AML-193 (cell line): ENCODE data around the gene DDAH2.

Experiments
- DNase-seq, 2 experiments: peaks; one replicate each; lab custom pipeline; 2025; lab: John Stamatoyannopoulos, UW

Gene DDAH2, protein sequence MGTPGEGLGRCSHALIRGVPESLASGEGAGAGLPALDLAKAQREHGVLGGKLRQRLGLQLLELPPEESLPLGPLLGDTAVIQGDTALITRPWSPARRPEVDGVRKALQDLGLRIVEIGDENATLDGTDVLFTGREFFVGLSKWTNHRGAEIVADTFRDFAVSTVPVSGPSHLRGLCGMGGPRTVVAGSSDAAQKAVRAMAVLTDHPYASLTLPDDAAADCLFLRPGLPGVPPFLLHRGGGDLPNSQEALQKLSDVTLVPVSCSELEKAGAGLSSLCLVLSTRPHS

DNA sequence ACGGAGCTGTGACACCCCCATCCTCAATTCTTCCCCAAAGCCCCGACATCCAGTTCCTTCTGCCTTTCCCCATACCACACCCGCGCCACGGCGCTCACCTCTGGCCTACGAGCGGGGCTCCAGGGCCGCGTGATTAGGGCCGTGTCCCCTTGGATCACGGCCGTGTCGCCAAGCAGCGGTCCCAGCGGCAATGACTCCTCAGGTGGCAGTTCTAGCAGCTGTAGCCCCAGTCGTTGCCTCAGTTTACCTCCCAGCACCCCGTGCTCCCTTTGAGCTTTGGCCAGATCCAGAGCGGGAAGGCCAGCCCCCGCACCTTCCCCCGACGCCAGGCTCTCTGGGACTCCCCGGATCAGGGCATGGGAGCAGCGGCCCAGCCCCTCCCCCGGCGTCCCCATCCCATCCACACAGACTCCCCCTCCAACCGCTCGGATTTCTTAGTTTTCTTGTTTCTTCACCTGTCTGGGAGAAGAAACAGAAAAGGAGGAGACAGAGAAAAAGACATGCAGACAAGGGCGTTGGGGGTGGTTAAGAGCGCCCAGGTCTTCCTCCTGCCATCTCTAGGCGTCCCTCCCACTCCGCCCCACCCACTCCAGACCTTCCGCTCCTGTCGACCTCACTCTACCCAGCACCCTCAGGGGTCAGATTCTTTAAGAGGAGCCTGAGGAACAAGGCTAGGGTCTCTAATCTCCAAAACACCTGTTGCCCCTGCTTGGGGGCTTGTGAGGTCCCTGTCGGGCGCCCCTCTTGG, at the start of gene DDAH2:
DDAH2 (minus strand) TSS at position 533 of the 748 bp plus-strand sequence; CDS start at position 395, 138 bp downstream.
- DNase-seq: no peak

DNA sequence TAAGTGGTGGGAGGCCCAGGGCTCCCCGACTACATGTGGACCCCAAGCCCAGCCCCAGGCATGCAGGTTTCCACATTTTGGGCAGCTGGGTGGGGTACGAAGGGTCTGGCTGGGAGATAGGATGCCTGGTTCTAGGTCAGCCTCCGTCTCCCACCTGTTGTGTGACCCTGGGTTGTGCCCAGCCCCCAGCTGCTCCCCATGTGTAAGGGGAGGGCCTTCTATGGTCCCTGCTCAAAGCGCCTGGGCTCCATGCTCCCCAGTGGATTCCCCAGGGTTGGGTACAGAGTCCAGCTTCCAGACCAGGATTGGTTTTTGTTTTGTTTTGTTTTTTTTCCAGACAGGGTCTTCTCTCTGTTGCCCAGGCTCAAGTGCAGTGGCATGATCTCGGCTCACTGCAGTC, 49.1 kb upstream of the DDAH2 start:
- no peak for DNase-seq

DNA sequence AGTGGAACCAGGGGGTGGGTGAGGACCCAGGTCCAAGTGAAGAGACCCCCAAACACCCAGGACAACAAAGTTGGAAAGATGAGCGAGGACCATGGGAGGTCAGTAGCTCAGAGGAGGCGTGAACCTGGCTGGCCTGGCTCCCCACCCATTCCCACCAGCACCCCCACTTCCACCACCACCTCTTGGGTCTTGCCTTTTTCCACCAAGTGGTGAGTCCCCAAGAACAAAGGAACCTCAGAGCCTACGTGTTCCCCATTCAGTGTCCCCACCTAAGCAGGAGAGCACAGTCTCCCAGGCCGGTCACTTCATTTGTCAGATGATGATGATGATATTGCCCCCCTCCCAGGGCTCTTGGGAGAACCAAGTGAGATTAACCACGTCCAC, 48.6 kb upstream of the DDAH2 start:
- no peak for DNase-seq

DNA sequence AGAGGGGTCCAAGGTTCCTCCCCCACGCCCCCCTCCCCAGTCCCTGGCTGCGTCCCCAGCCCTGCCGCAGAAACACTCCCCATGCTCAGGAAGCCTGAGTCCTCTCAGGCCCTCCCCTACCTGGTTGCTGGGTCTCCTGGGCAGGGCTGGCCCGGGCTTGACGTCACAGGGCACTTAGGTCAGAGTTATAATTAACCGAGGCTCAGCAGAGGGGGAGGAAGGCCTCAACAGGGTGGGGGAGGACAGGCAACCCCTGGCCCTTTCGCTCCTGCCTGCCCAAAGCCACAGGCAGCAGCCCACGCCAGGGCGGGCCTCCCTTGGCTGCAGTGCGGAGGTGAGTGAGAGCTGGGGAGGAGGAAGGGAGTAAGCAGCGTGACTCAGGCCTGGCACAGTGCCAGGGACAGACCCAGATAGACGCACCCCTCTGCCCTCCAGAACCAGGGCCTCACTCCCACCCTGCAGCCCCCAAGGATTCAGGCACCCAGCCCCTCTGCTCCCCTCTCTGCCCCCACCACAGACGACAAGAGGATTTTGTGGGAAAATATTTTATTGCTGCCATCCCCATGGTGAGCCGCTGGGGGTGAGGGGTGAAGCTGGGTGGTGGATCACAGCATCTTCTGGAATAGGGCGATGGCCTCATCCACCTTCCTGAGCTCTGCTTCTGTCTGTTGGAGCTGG, 48.0 kb upstream of the DDAH2 start, which contains the start of gene VWA7:
VWA7 (minus strand) TSS at position 340 of the 678 bp plus-strand sequence. CDS start 549 bp downstream, outside the sequence.
- DNase-seq: peak in 1 of 2 experiments; percentile 9

DNA sequence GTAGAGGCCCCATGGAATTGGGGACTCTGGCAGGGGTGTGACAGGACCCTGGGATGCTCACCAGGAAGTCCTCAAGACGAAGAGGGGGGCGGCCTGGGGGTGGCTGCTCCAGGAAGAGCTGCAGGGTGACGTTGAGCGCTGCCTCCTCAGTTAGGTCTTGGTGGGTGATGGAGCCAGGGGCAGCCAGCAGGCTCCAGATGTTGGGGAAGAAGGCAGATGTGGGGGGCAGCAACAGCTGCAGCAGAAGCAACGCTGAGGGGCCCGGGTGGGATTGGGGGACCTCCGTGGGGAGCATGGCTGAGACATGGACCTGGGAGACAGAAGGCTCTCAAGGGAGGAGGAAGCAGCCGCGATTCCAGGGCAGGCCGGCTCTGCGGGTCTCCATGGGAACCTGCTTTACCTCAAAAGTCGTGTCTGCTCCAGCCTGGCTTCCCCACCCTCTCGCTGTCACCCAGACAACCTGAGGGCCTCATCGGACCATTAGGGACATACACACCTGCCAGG, 47.4 kb upstream of the DDAH2 start:
- no peak for DNase-seq

DNA sequence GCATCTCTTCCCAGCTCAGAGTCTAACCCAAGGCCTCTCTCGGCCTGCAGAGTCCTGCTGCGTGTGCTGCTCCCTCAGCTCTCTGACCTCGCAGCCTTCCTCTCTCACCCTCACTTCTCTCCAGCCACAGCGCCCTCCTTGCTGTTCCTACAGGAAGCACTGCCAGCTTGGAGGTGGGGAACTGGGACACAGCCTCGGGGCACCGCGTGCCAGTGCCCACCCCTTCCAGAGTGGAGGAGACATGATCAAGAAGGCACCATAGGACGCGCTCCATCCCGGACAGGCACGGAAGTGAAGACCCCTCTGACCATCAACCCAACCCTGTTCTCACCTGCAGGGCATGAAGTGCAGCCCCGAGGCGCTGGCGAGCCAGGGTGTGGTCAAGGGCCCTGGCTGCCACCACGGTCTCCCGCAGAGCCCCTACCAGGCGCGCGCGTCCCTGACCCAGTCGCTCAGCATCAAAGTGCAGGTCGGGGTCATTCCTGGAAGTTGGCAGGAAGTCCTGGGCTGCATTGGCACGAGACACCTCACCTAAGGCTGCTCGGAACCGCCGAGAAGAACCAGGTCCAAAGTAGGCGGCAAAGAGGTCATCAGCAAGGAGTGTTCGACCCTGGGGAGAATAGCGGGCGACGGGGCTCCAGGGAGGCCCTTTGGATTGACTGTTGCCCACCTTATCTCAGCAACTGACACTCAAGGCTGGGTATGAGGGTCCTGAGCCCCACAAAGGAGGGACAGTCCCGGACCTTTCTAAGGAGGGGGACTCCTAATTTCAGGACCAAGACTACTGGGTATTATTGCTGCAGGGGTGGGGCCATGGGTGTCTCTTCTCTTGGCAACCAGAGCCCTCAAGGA, 46.8 kb upstream of the DDAH2 start:
- DNase-seq: no peak

DNA sequence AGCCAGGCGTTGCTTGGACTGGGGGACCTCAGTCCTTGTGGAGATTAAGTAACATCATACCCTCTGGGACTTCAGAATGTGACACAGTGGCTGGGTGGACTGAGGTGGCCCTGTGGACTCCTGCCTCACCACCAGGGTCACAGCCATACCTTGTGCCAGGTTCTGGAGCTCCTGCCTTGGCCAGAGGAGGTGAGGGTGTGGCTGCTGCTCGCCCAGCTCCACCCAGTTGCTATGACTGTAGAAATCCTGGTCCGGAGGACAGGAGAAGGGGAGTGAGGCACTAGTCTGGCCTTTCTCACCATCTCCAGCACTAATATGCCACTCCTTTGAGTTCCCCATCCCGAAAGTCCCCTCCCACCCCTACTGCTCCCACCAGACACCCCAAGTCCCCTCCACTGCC, 46.1 kb upstream of the DDAH2 start:
- DNase-seq: no peak

DNA sequence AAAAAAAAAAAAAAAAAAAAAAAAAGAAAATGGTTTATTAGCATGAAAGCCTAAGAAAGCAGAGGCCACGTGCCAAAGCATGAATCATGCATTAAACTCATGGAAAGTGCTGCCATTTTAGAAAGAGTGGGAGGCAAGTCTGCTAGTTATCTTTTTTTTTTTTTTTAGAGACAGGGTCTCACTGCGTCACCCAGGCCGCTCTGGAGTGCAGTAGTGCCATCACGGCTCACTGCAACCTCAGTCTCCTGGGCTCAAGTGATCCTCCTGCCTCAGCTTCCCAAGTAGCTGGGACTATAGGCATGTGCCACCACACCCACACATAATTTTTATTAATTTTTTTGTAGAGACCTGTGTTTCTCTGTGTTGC, 42.9 kb upstream of the DDAH2 start:
- DNase-seq: no peak

DNA sequence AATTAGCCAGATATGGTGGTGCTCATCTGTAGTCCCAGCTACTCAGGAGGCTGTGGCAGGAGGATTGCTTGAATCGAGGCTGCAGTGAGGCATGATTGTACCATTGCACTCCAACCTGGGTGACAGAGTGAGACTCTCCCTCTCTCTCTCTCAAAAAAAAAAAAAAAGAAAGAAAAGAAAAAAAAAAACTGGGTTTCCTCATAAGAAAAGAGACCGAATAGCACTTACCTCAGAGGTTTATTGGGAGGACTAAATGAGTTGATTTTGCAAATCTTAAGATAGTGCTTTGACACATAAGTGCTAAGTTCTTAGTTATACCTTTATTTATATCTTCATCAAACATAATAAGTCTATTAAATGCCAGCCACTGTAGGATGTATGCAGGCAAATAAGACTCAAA, 41.8 kb upstream of the DDAH2 start:
- DNase-seq: no peak

DNA sequence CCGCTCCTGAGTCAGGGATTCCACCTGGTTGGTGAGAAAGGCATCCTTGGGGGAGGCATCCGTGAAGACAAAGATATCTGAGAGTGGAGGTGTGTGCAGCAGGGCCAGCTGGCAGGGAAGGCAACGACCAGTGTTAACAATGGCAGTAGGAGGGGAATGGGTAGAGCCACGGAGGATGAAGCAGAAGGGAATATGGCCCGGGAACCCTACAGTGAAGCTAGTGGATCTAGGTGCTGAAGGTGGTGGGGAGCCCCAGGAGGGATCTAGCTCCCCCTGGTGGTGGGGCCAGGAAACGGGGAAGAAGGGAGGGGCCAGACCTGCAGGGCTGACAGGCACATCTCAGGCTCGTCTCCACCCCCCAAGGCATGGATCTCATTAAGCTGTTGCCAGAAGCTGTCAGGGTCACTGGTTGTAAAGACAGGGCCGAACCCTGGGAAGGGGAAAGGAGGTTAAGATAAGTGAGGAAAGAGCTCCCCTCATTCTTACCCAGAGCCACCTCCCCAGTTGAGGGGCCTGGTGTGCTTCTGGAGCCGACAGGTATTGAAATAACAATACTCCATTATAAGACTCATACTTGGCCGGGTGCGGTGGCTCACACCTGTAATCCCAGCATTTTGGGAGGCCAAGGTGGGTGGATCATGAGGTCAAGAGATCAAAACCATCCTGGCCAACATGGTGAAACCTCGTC, 40.7 kb upstream of the DDAH2 start:
- DNase-seq: peak; percentile 77 to 80

DNA sequence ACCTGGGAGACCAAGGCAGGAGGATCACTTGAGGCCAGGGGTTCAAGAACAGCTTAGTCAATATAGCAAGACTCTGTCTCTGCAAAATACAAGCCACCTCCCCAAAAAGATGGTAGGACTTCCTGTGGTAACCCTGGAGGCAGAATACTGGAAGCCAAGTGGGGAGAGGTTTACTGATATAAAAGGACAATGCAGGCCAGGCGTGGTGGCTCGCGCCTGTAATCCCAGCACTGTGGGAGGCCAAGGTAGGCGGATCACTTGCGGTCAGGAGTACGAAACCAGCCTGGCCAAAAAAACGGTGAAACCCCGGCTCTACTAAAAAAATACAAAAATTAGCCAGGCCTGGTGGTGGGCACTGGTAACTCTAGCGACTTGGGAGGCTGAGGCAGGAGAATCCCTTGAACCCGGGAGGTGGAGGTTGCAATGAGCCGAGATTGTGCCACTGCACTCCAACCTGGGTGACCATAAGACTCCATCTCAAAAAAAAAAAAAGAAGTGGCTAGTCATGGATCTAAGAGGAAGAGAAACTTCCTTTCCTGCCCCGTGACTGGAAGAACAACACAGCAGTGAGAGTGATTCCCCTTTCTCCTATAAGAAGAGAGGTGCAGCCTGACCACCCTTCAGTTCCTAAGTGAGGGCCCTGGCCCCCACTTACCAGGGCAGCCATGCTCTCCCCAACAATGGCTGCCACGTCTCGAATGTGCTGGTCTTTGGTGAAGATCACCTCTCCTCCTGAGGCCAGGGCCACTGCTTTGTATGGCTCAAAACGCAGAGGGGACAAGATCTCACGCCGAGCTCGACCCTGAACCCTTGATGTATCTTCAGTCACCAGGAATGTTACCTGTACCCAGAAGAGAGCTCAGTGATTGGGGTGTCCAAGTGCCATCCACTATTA, 39.5 kb upstream of the DDAH2 start:
- no peak for DNase-seq

DNA sequence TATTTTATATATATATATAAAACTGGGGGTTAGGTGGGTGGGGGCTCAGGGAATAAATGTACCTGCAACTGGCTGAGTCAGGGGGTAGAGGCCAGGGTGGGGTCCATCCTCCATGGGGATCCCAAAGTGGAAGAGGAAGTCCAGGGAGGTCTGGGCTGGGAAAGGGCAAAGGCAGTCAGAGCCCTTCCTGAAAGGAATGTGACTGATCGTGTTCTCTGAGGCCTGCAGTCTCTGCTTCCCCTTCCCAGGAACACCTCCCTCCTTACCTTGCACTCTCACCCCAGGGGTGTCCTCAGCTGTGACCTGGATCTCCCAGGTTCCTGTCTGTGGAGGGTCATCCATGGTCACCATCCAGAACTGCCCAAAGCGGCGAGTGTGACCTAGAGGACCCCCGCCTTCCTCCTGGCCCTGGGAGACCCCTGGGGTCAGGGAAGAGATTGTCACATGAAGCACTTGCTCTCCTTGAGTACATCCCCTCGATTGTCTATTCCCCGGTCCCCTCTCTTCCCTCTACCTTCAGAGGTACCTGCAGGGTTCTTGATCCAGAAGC, 38.1 kb upstream of the DDAH2 start:
- DNase-seq: no peak

DNA sequence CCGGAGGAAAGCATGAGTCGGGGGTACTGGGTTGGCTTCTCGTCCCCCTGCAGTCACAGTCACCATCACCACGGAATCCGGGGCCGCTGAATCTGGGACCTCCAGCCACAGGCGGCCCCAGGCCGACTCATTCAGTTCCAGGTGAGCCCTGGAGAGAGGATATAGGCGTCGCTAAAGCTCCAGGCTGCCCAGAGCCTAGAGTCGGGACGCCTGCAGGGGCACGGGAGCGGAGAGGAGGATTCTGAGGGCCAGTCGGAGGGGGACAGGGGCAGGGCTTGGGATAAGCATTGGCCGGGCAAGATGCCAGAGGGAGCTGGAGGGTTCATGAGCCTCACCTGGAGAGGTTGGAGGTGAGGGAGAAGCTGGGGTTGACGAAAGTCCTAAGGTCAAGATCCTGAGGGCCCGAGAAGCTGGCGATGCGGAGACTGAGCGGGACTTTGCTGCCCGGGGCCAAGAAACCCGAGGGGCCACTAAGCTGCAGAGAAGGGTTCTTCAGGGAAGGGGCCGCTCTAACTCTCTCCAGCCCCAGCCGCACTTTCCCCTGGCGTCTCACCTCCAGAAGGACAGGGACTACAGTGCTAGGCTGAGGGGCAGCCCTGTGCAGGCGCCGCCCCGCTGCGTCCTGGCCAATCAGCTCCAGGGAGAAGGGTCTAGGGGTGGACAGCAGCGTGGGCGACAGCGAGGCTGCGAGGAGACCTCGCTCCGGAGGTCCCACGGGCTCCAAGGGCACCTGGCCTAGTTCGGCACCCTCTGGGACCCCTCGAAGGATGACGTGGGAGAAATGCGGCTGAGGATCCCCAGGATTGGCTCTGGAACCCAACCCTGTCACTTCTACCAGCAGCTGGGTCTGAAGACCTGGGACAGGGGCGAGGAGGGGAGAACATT, 37.1 kb upstream of the DDAH2 start:
- no peak for DNase-seq

DNA sequence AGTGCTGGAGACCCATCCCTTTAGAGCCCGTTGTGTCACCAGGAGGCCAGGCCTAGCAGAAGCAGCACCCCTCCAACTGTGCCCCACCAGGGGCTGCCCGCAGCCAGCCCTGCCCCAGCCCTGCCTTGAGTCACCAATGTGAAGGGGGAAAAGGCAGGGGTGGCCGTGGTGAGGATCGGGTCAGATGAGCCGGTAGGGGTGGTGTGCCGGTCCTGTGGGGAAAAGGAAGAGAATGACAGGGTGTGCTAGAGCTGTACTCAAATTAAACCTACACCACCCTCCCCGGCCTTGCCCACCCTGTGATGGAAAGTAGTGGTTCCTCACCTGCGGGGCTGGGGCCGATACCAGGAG, 36.4 kb upstream of the DDAH2 start:
- DNase-seq: no peak

DNA sequence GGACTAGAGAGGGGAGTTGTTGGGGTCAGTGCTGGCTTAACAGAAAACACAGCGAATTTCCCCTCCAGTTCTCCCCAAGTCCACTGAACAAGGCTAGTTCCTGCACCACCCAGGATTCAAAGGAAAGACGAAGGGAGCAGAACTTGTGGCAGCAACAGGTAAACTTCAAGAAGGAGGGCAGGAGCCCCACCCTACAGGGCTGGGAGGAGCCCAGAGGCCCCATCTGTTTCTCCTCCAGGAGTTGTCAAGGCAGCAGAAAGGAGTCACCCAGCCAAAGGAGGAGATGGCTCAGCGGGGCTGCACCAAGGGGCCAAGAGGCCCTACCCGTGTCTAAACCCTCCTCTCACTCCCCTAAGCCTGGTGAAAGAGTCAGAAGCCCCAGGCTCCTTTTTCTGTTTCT, 35.1 kb upstream of the DDAH2 start:
- no peak for DNase-seq

DNA sequence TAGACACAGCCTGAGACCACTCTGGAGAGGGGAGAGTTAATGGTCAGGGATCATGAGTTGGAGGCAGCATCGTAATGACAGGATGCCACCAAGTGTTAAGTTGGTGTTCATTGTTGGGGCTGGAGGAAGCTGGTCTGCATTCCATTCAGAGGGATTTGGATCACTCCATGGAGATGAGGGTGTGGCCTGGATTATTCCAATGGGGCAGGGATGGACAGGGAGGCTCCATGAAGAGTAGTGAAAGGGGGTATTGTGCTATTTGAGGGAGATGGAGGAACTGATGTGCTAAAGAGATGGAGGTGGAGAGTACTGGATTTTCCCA, 34.5 kb upstream of the DDAH2 start:
- DNase-seq: no peak

DNA sequence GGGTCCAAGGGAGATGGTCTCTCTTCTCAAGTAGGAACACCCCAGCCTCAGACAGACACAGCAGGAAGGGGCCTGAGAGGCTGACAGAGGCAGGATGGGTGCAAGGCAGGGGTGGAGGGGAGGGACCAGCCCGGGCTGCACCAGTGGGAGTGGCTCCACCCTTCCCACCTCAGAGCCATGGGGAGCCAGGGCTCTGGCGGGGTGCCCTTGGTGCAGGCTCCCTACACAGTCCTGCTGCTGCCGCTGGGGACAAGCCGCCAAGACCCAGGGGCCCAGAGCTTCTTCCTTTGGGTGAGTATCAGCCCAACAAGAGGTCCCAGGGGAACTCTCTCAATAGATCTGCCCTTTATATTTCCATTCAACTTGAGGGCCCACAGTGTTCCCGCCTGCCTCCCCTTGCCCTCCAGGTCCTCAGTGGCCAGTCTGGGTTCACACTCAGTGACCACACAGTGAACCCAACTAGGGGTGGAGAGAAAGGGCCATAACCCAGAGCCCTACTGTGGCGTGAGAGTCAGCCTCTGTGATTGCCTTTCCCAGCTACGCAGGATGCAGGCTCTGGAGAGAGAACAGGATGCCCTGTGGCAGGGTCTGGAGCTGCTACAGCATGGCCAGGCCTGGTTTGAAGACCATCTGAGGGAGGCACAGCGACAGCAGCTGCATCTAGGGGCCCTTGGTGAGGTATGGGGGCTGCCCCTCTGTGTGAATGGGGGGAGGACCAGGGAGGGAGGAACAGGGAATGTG, 33.9 kb upstream of the DDAH2 start:
- DNase-seq: no peak

DNA sequence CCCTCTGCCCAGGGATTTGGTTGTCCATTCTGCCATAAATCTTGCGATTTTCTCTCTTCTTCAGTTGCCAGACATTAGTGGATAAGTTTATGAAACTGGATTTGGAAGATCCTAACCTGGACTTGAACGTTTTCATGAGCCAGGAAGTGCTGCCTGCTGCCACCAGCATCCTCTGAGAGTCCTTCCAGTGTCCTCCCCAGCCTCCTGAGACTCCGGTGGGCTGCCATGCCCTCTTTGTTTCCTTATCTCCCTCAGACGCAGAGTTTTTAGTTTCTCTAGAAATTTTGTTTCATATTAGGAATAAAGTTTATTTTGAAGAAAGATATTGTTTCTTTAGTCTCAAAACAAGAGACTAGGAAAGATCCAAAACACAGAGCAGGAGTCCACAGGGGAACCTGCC, 33.3 kb upstream of the DDAH2 start, which contains the start of gene SAPCD1:
SAPCD1 (plus strand) TSS at position 301 of the 400 bp plus-strand sequence. CDS start 399 bp downstream, outside the sequence.
- no peak for DNase-seq
